Measurements from ENCODE around the gene BNC2.
A peak's percentile ranks its signal among the peaks of the same experiment; 100 is the strongest.

Gene BNC2

GRCh38 chr9:16593746-16594145 lies 276.7 kb downstream of the BNC2 start:
- TF ChIP-seq, protein P1, sequence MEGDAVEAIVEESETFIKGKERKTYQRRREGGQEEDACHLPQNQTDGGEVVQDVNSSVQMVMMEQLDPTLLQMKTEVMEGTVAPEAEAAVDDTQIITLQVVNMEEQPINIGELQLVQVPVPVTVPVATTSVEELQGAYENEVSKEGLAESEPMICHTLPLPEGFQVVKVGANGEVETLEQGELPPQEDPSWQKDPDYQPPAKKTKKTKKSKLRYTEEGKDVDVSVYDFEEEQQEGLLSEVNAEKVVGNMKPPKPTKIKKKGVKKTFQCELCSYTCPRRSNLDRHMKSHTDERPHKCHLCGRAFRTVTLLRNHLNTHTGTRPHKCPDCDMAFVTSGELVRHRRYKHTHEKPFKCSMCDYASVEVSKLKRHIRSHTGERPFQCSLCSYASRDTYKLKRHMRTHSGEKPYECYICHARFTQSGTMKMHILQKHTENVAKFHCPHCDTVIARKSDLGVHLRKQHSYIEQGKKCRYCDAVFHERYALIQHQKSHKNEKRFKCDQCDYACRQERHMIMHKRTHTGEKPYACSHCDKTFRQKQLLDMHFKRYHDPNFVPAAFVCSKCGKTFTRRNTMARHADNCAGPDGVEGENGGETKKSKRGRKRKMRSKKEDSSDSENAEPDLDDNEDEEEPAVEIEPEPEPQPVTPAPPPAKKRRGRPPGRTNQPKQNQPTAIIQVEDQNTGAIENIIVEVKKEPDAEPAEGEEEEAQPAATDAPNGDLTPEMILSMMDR (IDR thresholded peaks at IDR 0.05; ENCODE audit: unreplicated experiment in 3 of 3) = no peak
- Mint-ChIP-seq H3K27ac (peak overlapping the region in 1 of 3 experiments; percentile 47), H3K4me1 (peaks cover 32% of the 10 kb centered on the region), H3K36me3 (ENCODE audit: low read depth) (no peaks in the 10 kb centered on the region), H3K9me3 (no peaks in the 10 kb centered on the region), H3K4me3 (no peak overlapping the region), H3K27me3 (ENCODE audit: low read depth) (no peaks in the 10 kb centered on the region)

GRCh38 chr9:16591092-16591491 lies 279.4 kb downstream of the BNC2 start:
- TF ChIP-seq, protein P1 (IDR thresholded peaks at IDR 0.05; ENCODE audit: unreplicated experiment in 3 of 3) = no peak
- H3K27me3 Mint-ChIP-seq (ENCODE audit: low read depth) = no peaks in the 10 kb centered on the region
- H3K4me3 Mint-ChIP-seq = no peak overlapping the region
- H3K27ac Mint-ChIP-seq = no peak overlapping the region
- peaks cover 22% of the 10 kb centered on the region for H3K4me1 Mint-ChIP-seq
- H3K9me3 Mint-ChIP-seq = no peaks in the 10 kb centered on the region
- no peaks in the 10 kb centered on the region for H3K36me3 Mint-ChIP-seq (ENCODE audit: low read depth)

GRCh38 chr9:16585591-16585990 lies 284.9 kb downstream of the BNC2 start:
- Mint-ChIP-seq H3K27me3 (ENCODE audit: low read depth) (no peaks in the 10 kb centered on the region), H3K4me1 (peaks cover 38% of the 10 kb centered on the region), H3K36me3 (ENCODE audit: low read depth) (peaks cover 4% of the 10 kb centered on the region), H3K9me3 (no peaks in the 10 kb centered on the region), H3K4me3 (no peak overlapping the region), H3K27ac (peak overlapping the region in 2 of 3 experiments; percentile 2 to 15)
- TF ChIP-seq, protein P1 (IDR thresholded peaks at IDR 0.05; ENCODE audit: unreplicated experiment in 3 of 3) = no peak

DNA sequence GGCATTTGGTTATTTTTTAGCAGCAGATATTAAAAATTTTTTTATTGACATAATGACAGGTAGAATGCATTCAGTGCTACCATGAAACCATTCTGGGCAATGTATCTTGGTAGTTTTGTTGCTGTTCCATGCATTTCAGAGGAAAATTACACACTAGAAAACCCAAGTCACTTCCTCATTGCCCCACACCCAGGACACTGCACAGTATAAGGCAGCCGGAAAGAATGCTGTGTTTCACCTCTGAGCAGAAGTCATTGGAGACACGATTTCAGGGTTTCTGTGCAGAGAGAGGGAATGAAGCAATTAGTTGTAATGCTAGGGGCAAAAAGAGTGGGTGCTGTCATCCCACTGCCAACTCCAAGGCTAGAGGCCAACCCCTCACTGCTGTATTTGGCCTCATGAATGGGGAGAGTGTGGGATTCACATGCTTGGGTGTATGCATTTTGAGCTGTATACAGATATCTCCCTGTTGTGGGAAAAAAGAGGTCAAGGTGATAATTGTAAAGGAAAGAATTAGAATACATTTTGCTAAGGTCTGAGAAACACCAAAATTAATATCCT lies 290.5 kb downstream of the BNC2 start:
- TF ChIP-seq, protein P1 (IDR thresholded peaks at IDR 0.05; ENCODE audit: unreplicated experiment in 3 of 3) = no peak
- peaks cover 42% of the 10 kb centered on the region for H3K4me1 Mint-ChIP-seq
- no peaks in the 10 kb centered on the region for H3K9me3 Mint-ChIP-seq
- no peak overlapping the region for H3K4me3 Mint-ChIP-seq
- no peaks in the 10 kb centered on the region for H3K27me3 Mint-ChIP-seq (ENCODE audit: low read depth)
- H3K27ac Mint-ChIP-seq = peak overlapping the region in 1 of 3 experiments; percentile 7
- peaks cover 4% of the 10 kb centered on the region for H3K36me3 Mint-ChIP-seq (ENCODE audit: low read depth)

GRCh38 chr9:16575986-16576245 lies 294.6 kb downstream of the BNC2 start:
- no peak overlapping the region for H3K4me3 Mint-ChIP-seq
- peaks cover 47% of the 10 kb centered on the region for H3K4me1 Mint-ChIP-seq
- no peaks in the 10 kb centered on the region for H3K9me3 Mint-ChIP-seq
- TF ChIP-seq, protein P1 (IDR thresholded peaks at IDR 0.05; ENCODE audit: unreplicated experiment in 3 of 3) = no peak
- H3K27ac Mint-ChIP-seq = peak overlapping the region; percentile 24 to 86 (median 83)
- no peaks in the 10 kb centered on the region for H3K27me3 Mint-ChIP-seq (ENCODE audit: low read depth)
- no peaks in the 10 kb centered on the region for H3K36me3 Mint-ChIP-seq (ENCODE audit: low read depth)

DNA sequence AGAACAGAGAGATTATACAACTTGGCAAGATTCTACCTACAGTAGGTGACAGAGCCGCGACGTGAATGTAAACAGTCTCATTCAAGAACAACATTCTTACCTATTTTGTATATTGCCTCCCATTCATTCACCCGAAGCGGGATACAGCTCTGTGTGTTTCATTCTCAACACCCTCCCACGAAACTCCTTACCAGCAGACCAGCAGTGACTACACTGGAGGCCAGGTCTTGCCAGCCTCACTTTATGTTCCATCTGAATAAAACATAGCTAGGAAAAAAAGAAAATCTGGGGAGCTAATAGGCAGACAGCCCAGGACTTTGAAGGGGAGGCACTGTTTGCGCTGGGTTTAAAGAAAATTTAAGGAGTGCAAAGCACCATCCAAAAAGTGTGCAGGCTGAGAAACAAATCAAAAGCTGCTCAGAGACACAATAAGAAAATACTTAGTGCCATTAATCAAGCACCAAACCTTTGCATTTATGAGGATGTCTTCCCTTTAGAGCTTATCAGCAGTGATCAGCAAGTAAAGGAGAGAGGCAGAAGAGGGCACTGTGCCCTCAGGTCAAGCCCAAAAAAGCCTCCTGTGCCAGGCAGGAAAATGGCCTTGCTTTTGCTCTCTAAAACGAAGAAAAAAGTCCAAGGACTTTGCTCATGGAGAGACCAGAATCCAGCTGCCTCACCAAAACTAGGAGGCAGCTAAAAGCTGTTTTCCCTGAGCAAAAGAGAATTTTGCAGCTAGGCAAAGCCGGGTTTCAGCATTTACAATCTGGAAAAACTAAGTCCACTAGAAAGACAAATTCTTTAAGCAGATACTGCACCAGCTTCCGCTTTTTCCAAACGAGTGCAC lies 295.1 kb downstream of the BNC2 start:
- H3K27ac Mint-ChIP-seq = peak overlapping the region; percentile 48 to 86 (median 83)
- no peaks in the 10 kb centered on the region for H3K27me3 Mint-ChIP-seq (ENCODE audit: low read depth)
- H3K36me3 Mint-ChIP-seq (ENCODE audit: low read depth) = no peaks in the 10 kb centered on the region
- peaks cover 52% of the 10 kb centered on the region for H3K4me1 Mint-ChIP-seq
- no peak overlapping the region for H3K4me3 Mint-ChIP-seq
- no peaks in the 10 kb centered on the region for H3K9me3 Mint-ChIP-seq
- TF ChIP-seq, protein P1 (IDR thresholded peaks at IDR 0.05; ENCODE audit: unreplicated experiment in 3 of 3) = no peak
